Ramos (cell line): ENCODE data around the gene BTBD17.

Source experiments
- in situ Hi-C: fragments of 300-500 bp; cut with MboI; formaldehyde crosslinking; loops from one replicate; pipeline ENCODE4 v1.14.3; 2022; ENCODE audit warnings: low sequenced_read_pairs; ENCODE audit not compliant: unreplicated experiment

The BTBD17 gene

GRCh38 chr17:74389084-74389753 is 27.6 kb upstream of the BTBD17 start:
- in situ Hi-C loops, result no loop called here

- in situ Hi-C loops, result no loop called here
Measured at GRCh38 chr17:74387365-74388218, 25.9 kb upstream of the BTBD17 start.

GRCh38 chr17:74386386-74386785 is 24.7 kb upstream of the BTBD17 start:
- in situ Hi-C loops, result no loop called here

DNA sequence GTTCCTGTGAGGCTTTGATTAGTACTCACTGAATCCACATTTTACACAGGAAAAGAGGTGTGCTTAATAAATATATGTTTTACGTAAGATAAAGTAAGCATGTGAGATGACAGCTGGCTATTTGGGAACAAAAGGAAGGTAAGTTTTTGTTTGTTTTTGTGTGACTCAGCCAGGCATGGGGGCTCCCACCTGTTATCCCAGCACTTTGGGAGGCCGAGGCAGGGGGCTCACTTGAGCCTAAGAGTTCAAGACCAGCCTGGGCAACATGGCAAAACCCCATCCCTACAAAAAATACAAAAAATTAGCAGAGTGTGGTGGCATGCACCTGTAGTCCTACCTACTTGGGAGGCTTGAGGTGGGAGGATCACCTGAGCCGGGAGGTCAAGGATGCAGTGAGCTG is 23.5 kb upstream of the BTBD17 start:
- in situ Hi-C loops, result no loop called here

DNA sequence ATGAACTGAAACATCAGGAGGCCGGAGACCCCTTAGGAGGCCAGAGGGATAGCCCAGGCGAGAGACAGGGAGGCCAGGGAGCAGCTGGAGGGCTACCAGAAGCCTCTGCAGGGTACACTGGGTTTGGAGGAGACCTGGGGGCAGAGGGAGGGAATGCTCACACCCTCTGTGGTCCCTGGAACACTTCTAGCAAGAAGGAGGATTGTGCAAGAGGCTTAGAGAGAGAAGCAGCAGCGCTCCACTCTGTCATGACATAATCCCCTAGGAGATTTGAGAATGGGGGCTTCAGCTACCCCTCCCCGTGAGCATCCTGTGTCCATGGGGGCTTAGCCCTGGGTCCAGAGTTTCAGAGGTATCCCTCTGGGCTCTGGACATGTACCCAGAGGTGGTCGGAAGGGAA is 21.5 kb upstream of the BTBD17 start:
- in situ Hi-C loops, result no loop called here

DNA sequence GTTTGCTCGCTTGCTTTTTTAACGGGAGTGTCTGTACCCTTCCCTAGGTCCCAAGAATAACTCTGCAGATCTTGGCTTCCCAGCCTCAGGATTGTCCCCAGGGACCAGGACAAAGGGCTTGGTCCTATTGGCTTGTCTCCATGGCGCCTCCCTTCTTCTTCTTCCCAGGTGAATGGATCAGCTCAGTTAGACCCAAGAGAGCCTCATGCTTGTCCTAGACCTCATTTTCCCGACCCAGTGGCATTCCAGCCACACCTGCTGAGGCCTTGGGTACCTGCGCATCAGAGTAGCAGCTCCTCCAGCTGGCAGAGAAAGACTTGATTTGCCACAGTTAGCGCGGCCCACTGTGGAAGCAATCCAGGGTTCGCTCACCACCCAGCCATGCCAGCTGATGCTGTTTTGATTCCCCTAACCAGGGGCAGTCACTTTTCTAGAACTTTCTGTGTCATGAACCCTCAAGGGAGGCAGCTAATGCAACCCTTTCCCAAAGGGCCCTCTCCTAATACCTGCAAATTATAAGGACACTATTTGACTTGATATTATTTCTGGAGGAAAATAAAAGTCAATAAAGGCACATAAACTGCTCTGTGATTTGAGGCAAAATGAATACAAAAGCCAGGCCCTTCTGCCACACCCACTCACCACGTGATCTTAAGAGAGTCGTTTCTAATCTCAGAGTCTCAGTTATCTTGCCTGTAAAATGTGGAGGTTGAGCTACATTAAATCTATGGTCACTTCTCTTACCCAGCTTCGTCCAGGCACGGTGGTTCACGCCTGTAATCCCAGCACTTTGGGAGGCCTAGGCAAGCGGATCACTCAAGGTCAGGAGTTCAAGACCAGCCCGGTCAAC is 19.5 kb upstream of the BTBD17 start:
- in situ Hi-C loops, result no loop called here

DNA sequence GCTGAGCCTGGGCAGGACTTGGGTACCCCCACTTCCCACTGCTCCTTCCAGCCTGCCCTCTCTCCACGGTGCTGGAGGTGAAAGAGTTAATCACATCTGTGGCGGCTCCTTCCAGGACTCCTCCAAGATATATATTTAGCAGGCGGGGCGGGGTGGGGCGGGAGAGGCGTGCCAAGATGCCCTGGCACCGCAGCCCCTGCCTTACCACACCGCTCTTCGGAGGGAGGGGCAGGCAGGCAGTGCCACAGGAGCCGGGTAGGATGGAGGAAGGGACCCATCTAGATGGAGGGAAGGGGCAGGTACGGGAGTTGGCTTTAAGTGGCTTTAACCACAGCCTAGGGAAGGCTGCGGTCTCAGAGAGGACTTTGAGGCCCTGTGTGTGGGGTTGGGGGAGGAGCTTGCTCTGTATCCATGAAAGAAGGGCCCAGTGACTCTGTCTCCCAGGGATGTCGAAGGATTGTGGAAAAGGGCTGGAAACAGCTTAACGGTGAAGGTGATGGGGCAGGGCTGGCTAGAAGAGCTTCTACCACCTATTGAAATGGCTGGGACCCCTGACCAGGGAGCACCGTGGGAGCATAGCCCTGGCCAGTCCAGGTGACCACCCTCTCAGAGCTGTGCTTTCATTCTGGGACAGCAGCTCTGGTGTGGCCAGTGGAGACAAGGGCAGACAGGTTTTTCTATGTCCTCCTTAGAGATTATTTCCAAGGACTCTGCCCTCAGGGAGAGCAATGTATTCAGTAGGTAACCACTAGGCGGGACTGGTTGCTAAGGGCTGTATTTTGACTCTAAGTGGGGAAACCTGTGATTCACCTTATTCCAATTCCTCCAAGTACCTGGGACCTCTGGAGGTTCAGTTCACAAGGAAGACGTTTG is 18.7 kb upstream of the BTBD17 start:
- in situ Hi-C loops, result no loop called here

DNA sequence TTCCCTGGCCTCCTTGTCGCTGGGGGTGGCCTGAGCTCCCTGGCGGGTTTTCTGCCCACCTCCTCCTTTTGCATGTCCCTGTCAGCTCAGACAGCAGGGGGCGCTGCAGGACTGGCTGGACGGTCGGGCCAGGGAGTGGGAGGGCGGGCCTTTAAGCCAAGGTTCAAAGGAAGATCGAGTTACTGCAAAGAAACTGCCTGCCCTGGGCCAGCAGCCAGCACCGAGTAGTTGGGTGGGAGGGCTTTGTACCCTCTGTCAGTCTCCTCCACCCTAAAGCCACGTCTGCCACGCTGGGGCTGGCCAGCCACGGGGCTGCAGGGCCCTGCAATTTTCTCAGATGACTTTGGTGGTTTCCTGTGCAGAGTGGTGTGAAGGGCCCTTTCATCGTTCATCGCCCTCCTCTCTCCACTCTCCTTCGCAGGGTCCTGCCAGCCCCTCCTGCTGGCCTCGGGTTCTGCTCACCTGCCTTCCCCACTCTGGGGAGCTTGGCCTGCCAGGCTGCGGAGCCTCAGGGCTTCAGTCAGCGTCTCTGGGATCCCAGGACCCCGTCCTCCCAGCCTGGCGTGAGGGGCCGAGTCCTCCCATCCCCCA is 17.9 kb upstream of the BTBD17 start:
- in situ Hi-C loops, result no loop called here

DNA sequence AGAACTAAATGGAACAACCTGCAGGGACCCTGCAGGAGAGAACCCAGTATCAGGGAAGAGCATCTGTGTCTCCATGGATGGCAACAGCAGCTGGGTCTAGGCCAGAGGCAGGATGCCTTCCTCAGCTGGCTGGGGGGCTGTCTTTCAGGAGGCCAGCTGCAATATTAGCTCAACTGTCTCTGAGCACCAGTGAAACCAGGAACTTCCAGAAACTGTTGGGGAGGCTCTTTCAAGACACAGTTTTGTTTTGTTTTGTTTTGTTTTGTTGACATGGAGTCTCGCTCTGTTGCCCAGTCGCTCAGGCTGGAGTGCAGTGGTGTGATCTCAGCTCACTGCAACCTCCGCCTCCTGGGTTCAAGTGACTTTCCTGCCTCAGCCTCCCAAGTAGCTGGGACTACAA is 13.2 kb upstream of the BTBD17 start:
- in situ Hi-C loops, result no loop called here

DNA sequence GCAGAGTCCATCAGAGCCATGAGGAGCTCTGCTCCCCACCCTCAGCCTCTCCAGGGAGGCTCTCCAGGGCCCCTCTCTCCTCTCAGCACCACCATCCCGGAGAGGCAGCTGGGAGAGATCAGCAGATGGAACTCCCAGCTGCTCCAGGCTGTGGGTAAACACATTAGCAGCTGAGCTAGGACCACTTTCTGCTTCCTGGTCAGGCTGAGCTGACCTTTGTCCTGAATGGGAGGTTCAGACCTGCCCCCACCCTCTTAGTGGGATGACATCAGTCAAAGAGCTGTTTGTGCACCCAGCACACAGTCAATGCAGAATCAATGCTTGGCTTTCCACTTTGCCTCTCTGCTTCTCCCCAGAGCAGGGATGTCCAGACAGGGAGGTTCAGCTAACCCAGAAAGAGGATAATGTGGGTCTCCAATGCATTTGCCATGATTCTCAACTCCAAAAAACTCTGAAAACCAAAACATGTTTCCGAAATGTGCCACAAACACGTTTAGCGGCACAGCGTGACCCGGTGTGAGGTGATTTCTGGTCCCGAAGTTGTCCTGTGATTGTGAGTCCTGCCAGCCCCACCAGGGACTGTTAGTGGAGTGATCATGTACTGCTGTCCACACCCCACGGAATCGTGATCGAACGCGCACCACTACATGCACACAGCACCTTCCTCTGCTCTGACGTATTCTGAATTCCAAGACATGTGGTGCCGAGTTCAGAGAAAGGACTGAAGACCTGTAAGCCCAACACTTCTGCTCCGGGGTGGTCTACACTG is 12.4 kb upstream of the BTBD17 start:
- in situ Hi-C loops, result no loop called here

DNA sequence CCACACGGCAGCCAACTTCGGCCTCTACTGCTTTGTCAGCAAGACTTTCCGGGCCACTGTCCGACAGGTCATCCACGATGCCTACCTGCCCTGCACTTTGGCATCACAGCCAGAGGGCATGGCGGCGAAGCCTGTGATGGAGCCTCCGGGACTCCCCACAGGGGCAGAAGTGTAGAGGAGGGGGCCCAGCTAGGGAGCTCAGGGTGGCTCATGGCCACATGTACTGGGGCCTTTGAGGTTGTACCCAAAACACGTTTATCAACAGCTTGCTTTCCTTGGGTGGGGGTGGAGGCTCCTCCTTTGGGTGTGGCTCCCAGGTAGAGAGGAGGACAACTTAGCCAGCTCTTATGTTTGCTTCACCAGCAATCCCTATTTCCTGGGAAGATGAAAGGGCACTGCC is 10.8 kb upstream of the BTBD17 start:
- in situ Hi-C loops, result no loop called here

DNA sequence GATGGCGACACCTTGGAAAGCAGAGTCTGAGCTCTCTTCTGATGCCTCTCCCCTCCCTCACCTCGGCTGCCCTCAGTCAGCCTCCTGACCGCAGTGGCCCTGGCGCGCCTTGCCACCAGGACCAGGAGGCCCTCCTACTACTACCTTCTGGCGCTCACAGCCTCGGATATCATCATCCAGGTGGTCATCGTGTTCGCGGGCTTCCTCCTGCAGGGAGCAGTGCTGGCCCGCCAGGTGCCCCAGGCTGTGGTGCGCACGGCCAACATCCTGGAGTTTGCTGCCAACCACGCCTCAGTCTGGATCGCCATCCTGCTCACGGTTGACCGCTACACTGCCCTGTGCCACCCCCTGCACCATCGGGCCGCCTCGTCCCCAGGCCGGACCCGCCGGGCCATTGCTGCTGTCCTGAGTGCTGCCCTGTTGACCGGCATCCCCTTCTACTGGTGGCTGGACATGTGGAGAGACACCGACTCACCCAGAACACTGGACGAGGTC is 10.0 kb upstream of the BTBD17 start:
- in situ Hi-C loops, result no loop called here

- in situ Hi-C loops, result no loop called here
Measured at GRCh38 chr17:74369665-74370490, 8.2 kb upstream of the BTBD17 start.

GRCh38 chr17:74369221-74369620 is 7.6 kb upstream of the BTBD17 start:
- in situ Hi-C loops, result no loop called here

DNA sequence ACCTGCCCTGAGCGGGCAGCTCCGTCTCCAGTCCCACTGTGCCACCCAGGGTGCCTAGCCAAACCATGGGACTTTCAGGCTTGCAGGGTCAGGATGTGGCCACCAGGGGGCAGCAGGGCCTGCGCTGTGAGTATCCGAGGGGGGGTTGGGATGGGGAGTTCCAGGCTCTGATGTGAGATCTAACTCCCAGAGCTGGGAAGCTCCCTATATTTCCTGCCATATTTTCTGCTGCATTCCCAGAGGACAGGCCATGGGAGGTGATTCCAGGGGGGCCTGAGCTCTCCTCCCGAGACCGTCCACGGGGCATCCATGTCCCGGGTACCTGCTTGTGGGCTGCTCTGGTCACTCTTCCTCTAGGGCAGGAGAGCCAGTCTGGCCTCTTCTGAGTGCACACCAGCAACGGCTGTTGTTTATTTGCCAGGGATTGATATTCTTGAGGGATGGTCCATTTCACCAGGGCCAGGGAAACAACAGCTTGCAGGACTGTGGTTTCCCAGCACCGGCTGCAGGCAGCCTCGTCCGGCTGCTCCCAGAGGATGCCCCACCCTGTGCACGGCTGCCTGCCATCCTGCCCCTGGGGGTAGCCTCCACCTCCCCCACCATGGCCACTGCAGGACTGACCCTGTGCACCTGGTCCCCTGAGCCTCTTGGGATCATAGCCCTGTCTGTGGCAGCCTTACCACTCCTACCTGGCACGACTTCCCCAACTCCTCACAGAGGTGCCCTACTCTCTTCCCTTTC is 6.8 kb upstream of the BTBD17 start:
- in situ Hi-C loops, result no loop called here

DNA sequence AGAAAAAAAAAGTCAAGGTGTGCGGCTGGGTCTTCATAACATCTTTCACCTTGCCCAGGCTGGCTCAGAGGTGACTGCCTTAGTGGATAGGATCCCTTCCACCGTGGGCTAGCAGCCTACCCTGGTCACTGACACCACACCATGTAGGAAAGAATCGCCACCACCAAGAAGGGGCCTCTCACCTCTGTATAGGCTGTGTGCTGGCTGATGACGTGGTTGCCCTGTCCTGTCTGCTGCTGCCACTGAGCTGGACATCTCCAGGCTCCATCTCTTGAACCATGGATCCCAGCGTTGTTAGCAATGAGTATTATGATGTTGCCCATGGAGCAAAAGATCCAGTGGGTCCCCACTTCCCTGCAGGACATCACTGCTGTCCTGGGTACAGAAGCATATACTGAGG is 5.5 kb upstream of the BTBD17 start, which contains the start of gene GPR142:
Gene GPR142, plus strand, starts transcription at position 301 of the 400 bp plus-strand sequence. CDS start 2,035 bp downstream, outside the sequence.
- in situ Hi-C loops, result no loop called here
